Nephron (organoid): Measurements from ENCODE around the gene FAIM2.

Source experiments
- H3K27ac Mint-ChIP-seq, 3 experiments: 2 replicates each; pipeline ENCODE4 v1.8.0; 2020; ENCODE audit warnings: mixed read lengths in 3 of 3, mild to moderate bottlenecking in 2 of 3, moderate library complexity in 1 of 3
- H3K27me3 Mint-ChIP-seq: 2 replicates; pipeline ENCODE4 v1.8.0; 2021; ENCODE audit warnings: low read depth, mild to moderate bottlenecking, moderate library complexity, mixed read lengths
- H3K36me3 Mint-ChIP-seq: 2 replicates; pipeline ENCODE4 v1.8.0; 2020; ENCODE audit warnings: low read depth, mixed read lengths
- H3K4me1 Mint-ChIP-seq: 2 replicates; pipeline ENCODE4 v1.8.0; 2020; ENCODE audit warnings: mixed read lengths
- H3K4me3 Mint-ChIP-seq, 3 experiments: 2 replicates each; pipeline ENCODE4 v1.8.0; 2020; ENCODE audit warnings: mild to moderate bottlenecking in 3 of 3, mixed read lengths in 3 of 3, moderate library complexity in 2 of 3
- H3K9me3 Mint-ChIP-seq: 2 replicates; pipeline ENCODE4 v1.8.0; 2020; ENCODE audit warnings: mixed read lengths
- TF ChIP-seq, protein P1 (sequence below), 3 experiments: fragments of 200-600 bp; sonication (generic); IDR thresholded peaks; one replicate each; pipeline ENCODE4 v1.5.0; 2021; ENCODE audit warnings: antibody characterized with exemption in 3 of 3; ENCODE audit not compliant: unreplicated experiment in 3 of 3

Gene FAIM2

DNA sequence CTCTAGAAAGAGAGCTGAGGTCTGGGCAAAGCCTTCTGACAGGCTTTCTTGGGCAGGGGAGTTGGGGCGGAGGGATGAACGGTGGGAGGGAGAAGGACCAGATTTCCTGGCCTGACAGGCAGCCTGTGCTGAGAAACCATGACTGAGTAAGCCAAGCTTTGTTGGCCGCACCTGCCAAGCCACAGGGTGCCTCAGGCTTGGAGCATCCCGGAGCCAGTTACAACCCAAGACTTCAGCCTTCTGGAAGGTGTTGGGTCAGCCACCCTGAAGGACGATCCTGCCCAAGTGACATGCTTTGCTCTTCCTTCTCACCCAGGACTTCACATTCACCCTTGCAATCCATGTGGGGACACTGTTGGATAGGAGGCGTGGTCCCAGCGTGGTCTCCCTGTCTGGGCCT lies 25.9 kb upstream of the FAIM2 start:
- TF ChIP-seq, protein P1, sequence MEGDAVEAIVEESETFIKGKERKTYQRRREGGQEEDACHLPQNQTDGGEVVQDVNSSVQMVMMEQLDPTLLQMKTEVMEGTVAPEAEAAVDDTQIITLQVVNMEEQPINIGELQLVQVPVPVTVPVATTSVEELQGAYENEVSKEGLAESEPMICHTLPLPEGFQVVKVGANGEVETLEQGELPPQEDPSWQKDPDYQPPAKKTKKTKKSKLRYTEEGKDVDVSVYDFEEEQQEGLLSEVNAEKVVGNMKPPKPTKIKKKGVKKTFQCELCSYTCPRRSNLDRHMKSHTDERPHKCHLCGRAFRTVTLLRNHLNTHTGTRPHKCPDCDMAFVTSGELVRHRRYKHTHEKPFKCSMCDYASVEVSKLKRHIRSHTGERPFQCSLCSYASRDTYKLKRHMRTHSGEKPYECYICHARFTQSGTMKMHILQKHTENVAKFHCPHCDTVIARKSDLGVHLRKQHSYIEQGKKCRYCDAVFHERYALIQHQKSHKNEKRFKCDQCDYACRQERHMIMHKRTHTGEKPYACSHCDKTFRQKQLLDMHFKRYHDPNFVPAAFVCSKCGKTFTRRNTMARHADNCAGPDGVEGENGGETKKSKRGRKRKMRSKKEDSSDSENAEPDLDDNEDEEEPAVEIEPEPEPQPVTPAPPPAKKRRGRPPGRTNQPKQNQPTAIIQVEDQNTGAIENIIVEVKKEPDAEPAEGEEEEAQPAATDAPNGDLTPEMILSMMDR (IDR thresholded peaks at IDR 0.05; ENCODE audit: unreplicated experiment in 3 of 3) = no peak
- no peak overlapping the region for H3K27ac Mint-ChIP-seq
- H3K4me1 Mint-ChIP-seq = peaks cover 18% of the 10 kb centered on the region
- H3K4me3 Mint-ChIP-seq = no peak overlapping the region
- H3K9me3 Mint-ChIP-seq = peaks cover under 1% of the 10 kb centered on the region
- H3K36me3 Mint-ChIP-seq = peaks cover 2% of the 10 kb centered on the region
- H3K27me3 Mint-ChIP-seq = peaks cover 3% of the 10 kb centered on the region

DNA sequence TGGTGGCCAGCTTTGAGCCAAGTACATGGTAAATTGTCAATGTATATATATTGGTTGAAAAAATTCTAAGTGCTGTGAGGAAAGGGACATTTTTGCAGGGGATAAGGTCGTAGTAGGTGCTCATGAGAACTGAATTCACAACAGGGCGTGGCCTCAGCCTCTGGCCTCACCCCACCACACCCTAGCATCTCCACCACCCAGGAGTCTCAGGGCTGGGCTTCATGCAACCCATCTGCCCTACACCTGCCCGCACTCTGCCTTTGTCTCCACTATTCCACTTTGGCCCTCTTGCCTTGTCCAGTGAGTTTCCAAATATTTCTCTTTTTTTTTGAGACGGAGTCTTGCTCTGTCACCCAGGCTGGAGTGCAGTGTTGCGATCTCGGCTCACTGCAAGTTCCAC lies 24.8 kb upstream of the FAIM2 start:
- Mint-ChIP-seq H3K27me3 (peaks cover 3% of the 10 kb centered on the region), H3K4me3 (no peak overlapping the region), H3K36me3 (no peaks in the 10 kb centered on the region), H3K27ac (no peak overlapping the region), H3K4me1 (peaks cover 11% of the 10 kb centered on the region), H3K9me3 (no peaks in the 10 kb centered on the region)
- TF ChIP-seq, protein P1 (IDR thresholded peaks at IDR 0.05; ENCODE audit: unreplicated experiment in 3 of 3) = no peak

- Mint-ChIP-seq H3K27ac (peak overlapping the region in 1 of 3 experiments; percentile 31), H3K36me3 (no peaks in the 10 kb centered on the region), H3K4me1 (peaks cover 11% of the 10 kb centered on the region), H3K27me3 (no peaks in the 10 kb centered on the region), H3K9me3 (no peaks in the 10 kb centered on the region), H3K4me3 (no peak overlapping the region)
- TF ChIP-seq, protein P1 (IDR thresholded peaks at IDR 0.05; ENCODE audit: unreplicated experiment in 3 of 3) = no peak
These were observed 21.9 kb upstream of the FAIM2 start for GRCh38 chr12:49925433-49926204.

GRCh38 chr12:49924628-49925246 lies 21.0 kb upstream of the FAIM2 start:
- Mint-ChIP-seq H3K4me3 (no peak overlapping the region), H3K9me3 (no peaks in the 10 kb centered on the region), H3K27me3 (peaks cover 4% of the 10 kb centered on the region), H3K27ac (no peak overlapping the region), H3K36me3 (no peaks in the 10 kb centered on the region), H3K4me1 (peaks cover 16% of the 10 kb centered on the region)
- TF ChIP-seq, protein P1 (IDR thresholded peaks at IDR 0.05; ENCODE audit: unreplicated experiment in 3 of 3) = no peak

GRCh38 chr12:49923880-49924556 lies 20.3 kb upstream of the FAIM2 start:
- Mint-ChIP-seq H3K4me3 (no peak overlapping the region), H3K4me1 (peaks cover 16% of the 10 kb centered on the region), H3K27me3 (peaks cover 4% of the 10 kb centered on the region), H3K9me3 (no peaks in the 10 kb centered on the region), H3K36me3 (no peaks in the 10 kb centered on the region), H3K27ac (no peak overlapping the region)
- TF ChIP-seq, protein P1 (IDR thresholded peaks at IDR 0.05; ENCODE audit: unreplicated experiment in 3 of 3) = no peak
